Caco-2 (cell line): ENCODE results near the gene OSBPL1A. TPM values are rescaled to one million over a fixed set of nuclear protein-coding genes. Genes with fewer than 3 reads are reported as not detected.

ENCODE experiments used
- BruUV-seq: library from RNA; stranded (reverse); fragments of 400-500 nt; replicated peaks from 2 replicates; lab custom pipeline; 2021; lab: Mats Ljungman, UMichigan
- CTCF ChIA-PET: fragments of 300-600 bp; sonication (Branson Sonifier 250); formaldehyde crosslinking; loops from one replicate; lab custom pipeline; 2022; ENCODE audit warnings: antibody characterized with exemption; lab: Charles Lee
- POLR2A ChIA-PET: fragments of 300-600 bp; sonication (Branson Sonifier 250); formaldehyde crosslinking; loops from one replicate; lab custom pipeline; 2022; ENCODE audit warnings: antibody characterized with exemption; lab: Charles Lee
- DNase-seq, 2 experiments: peaks; one replicate each; pipeline versions ENCODE4 v3.0.0 to v3.0.0-alpha.2; 2020 to 2022
- H3K27me3 ChIP-seq: replicated peaks from 2 replicates; pipeline ENCODE4 v1.6.0; 2011; ENCODE audit warnings: low read length; ENCODE audit not compliant: control insufficient read depth, insufficient read depth
- H3K36me3 ChIP-seq: 2 replicates; pipeline ENCODE4 v1.5.1; 2011; ENCODE audit warnings: low read length; ENCODE audit not compliant: control insufficient read depth, insufficient read depth
- H3K4me1 ChIP-seq: fragments of 250-450 bp; sonication (Bioruptor Pico); 2 replicates; pipeline ENCODE4 v1.5.1; 2020; ENCODE audit warnings: mild to moderate bottlenecking
- H3K4me3 ChIP-seq: 2 replicates; pipeline ENCODE4 v1.5.1; 2011; ENCODE audit warnings: low read depth, mild to moderate bottlenecking, control low read depth, low read length
- H3K9me3 ChIP-seq: fragments of 250-450 bp; sonication (Bioruptor Pico); 2 replicates; pipeline ENCODE4 v1.5.1; 2020; ENCODE audit warnings: mild to moderate bottlenecking, moderate library complexity
- H3K27ac Mint-ChIP-seq: one replicate; pipeline ENCODE4 v1.8.0; 2022; ENCODE audit warnings: mixed read lengths; ENCODE audit not compliant: unreplicated experiment
- H3K27me3 Mint-ChIP-seq: one replicate; pipeline ENCODE4 v1.8.0; 2022; ENCODE audit warnings: mixed read lengths; ENCODE audit not compliant: insufficient read depth, unreplicated experiment
- H3K36me3 Mint-ChIP-seq: one replicate; pipeline ENCODE4 v1.8.0; 2022; ENCODE audit warnings: mild to moderate bottlenecking, mixed read lengths; ENCODE audit not compliant: insufficient read depth, unreplicated experiment
- H3K4me1 Mint-ChIP-seq: one replicate; pipeline ENCODE4 v1.8.0; 2022; ENCODE audit warnings: low read depth, mixed read lengths; ENCODE audit not compliant: unreplicated experiment
- H3K4me3 Mint-ChIP-seq: one replicate; pipeline ENCODE4 v1.8.0; 2022; ENCODE audit warnings: mild to moderate bottlenecking, moderate library complexity, mixed read lengths; ENCODE audit not compliant: unreplicated experiment
- H3K9me3 Mint-ChIP-seq: one replicate; pipeline ENCODE4 v1.8.0; 2022; ENCODE audit warnings: mixed read lengths; ENCODE audit not compliant: unreplicated experiment
- CTCF ChIP-seq, 2 experiments: fragments of 200-600 bp in 1 of 2; IDR thresholded peaks; 1 replicate in 1 of 2; 2 replicates in 1 of 2; pipeline versions ENCODE4 v1.5.1 to v1.8.0; 2011 to 2022; ENCODE audit warnings: antibody characterized with exemption in 1 of 2, control low read depth in 1 of 2, inconsistent platforms in 1 of 2, low read depth in 1 of 2, low read length in 1 of 2, mild to moderate bottlenecking in 1 of 2, moderate library complexity in 1 of 2; ENCODE audit not compliant: insufficient read depth in 1 of 2, severe bottlenecking in 1 of 2, unreplicated experiment in 1 of 2
- intact Hi-C: fragments of 100-400 bp; cut with micrococcal nuclease; formaldehyde crosslinking; loops from one replicate; pipeline ENCODE4 v1.10.0; 2022; ENCODE audit not compliant: unreplicated experiment
- total RNA-seq: library from RNA; stranded (reverse); gene quantifications from 2 replicates; pipeline ENCODE4 v1.2.3, GENCODE V29; 2022

The OSBPL1A gene
- total RNA-seq, 1 experiment from 2014 or later = 15.7 TPM

GRCh38 chr18:24426398-24427294 lies 29.0 kb upstream of the OSBPL1A start, which contains the start of gene IMPACT:
Gene IMPACT, plus strand, starts transcription at chr18:24426670. Its CDS starts 87 bp downstream, at chr18:24426757.
- POLR2A ChIA-PET = interaction anchor here (1.6 kb wide), 1 partner anchor 29 kb away, joined by 8 read pairs; the partner anchor contains the start of gene OSBPL1A
- intact Hi-C loops = no loop called here
- H3K4me3 Mint-ChIP-seq = peak within 1 kb of the TSS; percentile 86

GRCh38 chr18:24426073-24426397 lies 28.4 kb upstream of the OSBPL1A start:
- TF ChIP-seq CTCF (IDR thresholded peaks at IDR 0.05; ENCODE audit: insufficient read depth in 1 of 2, low read depth in 1 of 2, low read length in 1 of 2, severe bottlenecking in 1 of 2, unreplicated experiment in 1 of 2) = no peak
- peak overlapping the region; percentile 61 for H3K4me3 ChIP-seq
- H3K4me1 ChIP-seq = peaks cover 6% of the 10 kb centered on the region
- H3K9me3 ChIP-seq = no peaks in the 10 kb centered on the region
- CTCF ChIA-PET = no interaction called here
- no peak for DNase-seq
- no peaks in the 10 kb centered on the region for H3K27me3 Mint-ChIP-seq
- peak overlapping the region; percentile 93 for H3K27ac Mint-ChIP-seq
- H3K36me3 ChIP-seq = no peaks in the 10 kb centered on the region
- POLR2A ChIA-PET = interaction anchor here (1.6 kb wide), 1 partner anchor 29 kb away, joined by 8 read pairs; the partner anchor contains the start of gene OSBPL1A
- intact Hi-C loops = no loop called here
- peaks cover 14% of the 10 kb centered on the region for H3K4me1 Mint-ChIP-seq
- no peaks in the 10 kb centered on the region for H3K9me3 Mint-ChIP-seq
- peak overlapping the region; percentile 86 for H3K4me3 Mint-ChIP-seq
- H3K27me3 ChIP-seq = no peaks in the 10 kb centered on the region
- no TSS peak for BruUV-seq
- peaks cover 7% of the 10 kb centered on the region for H3K36me3 Mint-ChIP-seq

More at GRCh38 chr18:24426398-24427294, 29.0 kb upstream of the OSBPL1A start, which contains the start of gene IMPACT:
- peak; percentile 80 to 87 for DNase-seq
- Mint-ChIP-seq H3K9me3 (no peaks in the 10 kb centered on the region), H3K27me3 (no peaks in the 10 kb centered on the region), H3K27ac (peak within 1 kb of the TSS; percentile 93), H3K36me3 (peaks cover 7% of the 10 kb centered on the region), H3K4me1 (peaks cover 8% of the 10 kb centered on the region)
- no peaks in the 10 kb centered on the region for H3K27me3 ChIP-seq
- CTCF ChIA-PET = no interaction called here
- peaks cover 6% of the 10 kb centered on the region for H3K4me1 ChIP-seq
- TF ChIP-seq CTCF (IDR thresholded peaks at IDR 0.05; ENCODE audit: insufficient read depth in 1 of 2, low read depth in 1 of 2, low read length in 1 of 2, severe bottlenecking in 1 of 2, unreplicated experiment in 1 of 2) = no peak
- peak within 1 kb of the TSS; percentile 61 for H3K4me3 ChIP-seq
- BruUV-seq = no TSS peak
- no peaks in the 10 kb centered on the region for H3K36me3 ChIP-seq
- no peaks in the 10 kb centered on the region for H3K9me3 ChIP-seq

- BruUV-seq = no TSS peak
- Histone ChIP-seq H3K36me3 (no peaks in the 10 kb centered on the region), H3K27me3 (no peaks in the 10 kb centered on the region), H3K4me3 (no peak overlapping the region), H3K4me1 (peaks cover 6% of the 10 kb centered on the region), H3K9me3 (no peaks in the 10 kb centered on the region)
- Mint-ChIP-seq H3K27me3 (no peaks in the 10 kb centered on the region), H3K9me3 (no peaks in the 10 kb centered on the region), H3K4me1 (peaks cover 14% of the 10 kb centered on the region), H3K36me3 (peaks cover 2% of the 10 kb centered on the region), H3K27ac (peak overlapping the region; percentile 86), H3K4me3 (no peak overlapping the region)
- ChIA-PET POLR2A (interaction anchor here (0.5 kb wide), 1 partner anchor 24 kb away, joined by 8 read pairs; the partner anchor contains the start of gene OSBPL1A), CTCF (interaction anchor here (1.0 kb wide), 1 partner anchor 24 kb away, joined by 3 read pairs; no protein-coding TSS in a partner anchor)
- intact Hi-C loops = no loop called here
- peak in 1 of 2 experiments; percentile 3 for DNase-seq
- TF ChIP-seq CTCF (IDR thresholded peaks at IDR 0.05; ENCODE audit: insufficient read depth in 1 of 2, low read depth in 1 of 2, low read length in 1 of 2, severe bottlenecking in 1 of 2, unreplicated experiment in 1 of 2) = no peak
Observed at GRCh38 chr18:24421831-24422230, 24.2 kb upstream of the OSBPL1A start.
